ENCODE data around the gene TEPSIN. TPM values are rescaled to one million over a fixed set of nuclear protein-coding genes. Genes with fewer than 3 reads are reported as not detected.
"Not testable (repeated sequence)": the region's sequence is repeated elsewhere in the genome, so short reads cannot be mapped to it uniquely, and the experiment has no call there.

Gene TEPSIN
- total RNA-seq, 2 donors from 2014 or later, result 26.3 to 35.0 TPM

GRCh38 chr17:81230043-81230820 is 8.6 kb downstream of the TEPSIN start:
- no peak overlapping the region for H3K4me3 Mint-ChIP-seq
- peaks cover 7% of the 10 kb centered on the region for H3K4me1 Mint-ChIP-seq
- H3K9me3 Mint-ChIP-seq, result no peaks in the 10 kb centered on the region
- H3K27ac Mint-ChIP-seq, result no peak overlapping the region
- ATAC-seq (replicated peaks), result no peak
- H3K36me3 Mint-ChIP-seq (ENCODE audit: low read depth), result peaks cover 16% of the 10 kb centered on the region
- no peaks in the 10 kb centered on the region for H3K27me3 Mint-ChIP-seq

GRCh38 chr17:81229666-81229920 is 9.3 kb downstream of the TEPSIN start:
- ATAC-seq (replicated peaks), result no peak
- H3K27ac Mint-ChIP-seq, result no peak overlapping the region
- no peak overlapping the region for H3K4me3 Mint-ChIP-seq
- no peaks in the 10 kb centered on the region for H3K9me3 Mint-ChIP-seq
- peaks cover 1% of the 10 kb centered on the region for H3K4me1 Mint-ChIP-seq
- H3K36me3 Mint-ChIP-seq (ENCODE audit: low read depth), result peaks cover 16% of the 10 kb centered on the region
- no peaks in the 10 kb centered on the region for H3K27me3 Mint-ChIP-seq

- Mint-ChIP-seq H3K27ac (no peak overlapping the region), H3K36me3 (ENCODE audit: low read depth) (peaks cover 16% of the 10 kb centered on the region), H3K9me3 (no peaks in the 10 kb centered on the region), H3K27me3 (no peaks in the 10 kb centered on the region), H3K4me1 (no peaks in the 10 kb centered on the region), H3K4me3 (no peak overlapping the region)
- ATAC-seq (replicated peaks), result no peak
Observed at GRCh38 chr17:81228834-81229665, 9.8 kb downstream of the TEPSIN start.

- Mint-ChIP-seq H3K9me3 (no peaks in the 10 kb centered on the region), H3K4me1 (peaks cover 4% of the 10 kb centered on the region), H3K36me3 (ENCODE audit: low read depth) (peaks cover 16% of the 10 kb centered on the region), H3K4me3 (no peak overlapping the region), H3K27ac (no peak overlapping the region), H3K27me3 (no peaks in the 10 kb centered on the region)
- no peak for ATAC-seq (replicated peaks)
Observed at GRCh38 chr17:81228420-81228819, 10.4 kb downstream of the TEPSIN start.

GRCh38 chr17:81227630-81228029 is 11.2 kb downstream of the TEPSIN start:
- peaks cover 16% of the 10 kb centered on the region for H3K36me3 Mint-ChIP-seq (ENCODE audit: low read depth)
- not testable (repeated sequence) for H3K4me3 Mint-ChIP-seq; H3K4me1 Mint-ChIP-seq; H3K9me3 Mint-ChIP-seq; H3K27me3 Mint-ChIP-seq; H3K27ac Mint-ChIP-seq; ATAC-seq (replicated peaks)

- Mint-ChIP-seq H3K4me1 (peaks cover 8% of the 10 kb centered on the region), H3K4me3 (peak overlapping the region; percentile 85), H3K27me3 (no peaks in the 10 kb centered on the region), H3K36me3 (ENCODE audit: low read depth) (no peaks in the 10 kb centered on the region), H3K9me3 (no peaks in the 10 kb centered on the region), H3K27ac (peak overlapping the region; percentile 79)
- ATAC-seq (replicated peaks), result no peak
Observed at GRCh38 chr17:81223762-81224130, 15.1 kb downstream of the TEPSIN start.

GRCh38 chr17:81222906-81223761 is 15.7 kb downstream of the TEPSIN start, which contains the start of gene CEP131:
Gene CEP131, minus strand, starts transcription at chr17:81222965. Its CDS starts 2,909 bp downstream, at chr17:81220056.
- Mint-ChIP-seq H3K27me3 (no peaks in the 10 kb centered on the region), H3K27ac (peak within 1 kb of the TSS; percentile 79), H3K9me3 (no peaks in the 10 kb centered on the region), H3K4me1 (peaks cover 8% of the 10 kb centered on the region), H3K4me3 (peak within 1 kb of the TSS; percentile 85), H3K36me3 (ENCODE audit: low read depth) (no peaks in the 10 kb centered on the region)
- ATAC-seq (replicated peaks), result peak; percentile 96

- no peaks in the 10 kb centered on the region for H3K9me3 Mint-ChIP-seq
- H3K27me3 Mint-ChIP-seq, result no peaks in the 10 kb centered on the region
- no peak overlapping the region for H3K27ac Mint-ChIP-seq
- peak overlapping the region; percentile 85 for H3K4me3 Mint-ChIP-seq
- ATAC-seq (replicated peaks), result no peak
- H3K4me1 Mint-ChIP-seq, result peaks cover 8% of the 10 kb centered on the region
- H3K36me3 Mint-ChIP-seq (ENCODE audit: low read depth), result no peaks in the 10 kb centered on the region
Observed at GRCh38 chr17:81222620-81222905, 16.3 kb downstream of the TEPSIN start.

GRCh38 chr17:81221842-81222619 is 16.8 kb downstream of the TEPSIN start:
- no peaks in the 10 kb centered on the region for H3K36me3 Mint-ChIP-seq (ENCODE audit: low read depth)
- H3K9me3 Mint-ChIP-seq, result no peaks in the 10 kb centered on the region
- peak overlapping the region; percentile 31 for H3K4me3 Mint-ChIP-seq
- no peaks in the 10 kb centered on the region for H3K27me3 Mint-ChIP-seq
- H3K4me1 Mint-ChIP-seq, result peaks cover 8% of the 10 kb centered on the region
- H3K27ac Mint-ChIP-seq, result no peak overlapping the region
- ATAC-seq (replicated peaks), result no peak

- Mint-ChIP-seq H3K27ac (no peak overlapping the region), H3K36me3 (ENCODE audit: low read depth) (no peaks in the 10 kb centered on the region), H3K4me3 (peak overlapping the region; percentile 31), H3K4me1 (peaks cover 8% of the 10 kb centered on the region), H3K27me3 (no peaks in the 10 kb centered on the region), H3K9me3 (no peaks in the 10 kb centered on the region)
- no peak for ATAC-seq (replicated peaks)
Observed at GRCh38 chr17:81221371-81221841, 17.4 kb downstream of the TEPSIN start.

GRCh38 chr17:81219476-81220180 is 19.2 kb downstream of the TEPSIN start:
- Mint-ChIP-seq H3K9me3 (no peaks in the 10 kb centered on the region), H3K27me3 (no peaks in the 10 kb centered on the region), H3K27ac (no peak overlapping the region), H3K4me1 (peaks cover 8% of the 10 kb centered on the region), H3K36me3 (ENCODE audit: low read depth) (no peaks in the 10 kb centered on the region), H3K4me3 (no peak overlapping the region)
- ATAC-seq (replicated peaks), result no peak

- H3K27me3 Mint-ChIP-seq, result no peaks in the 10 kb centered on the region
- no peak overlapping the region for H3K4me3 Mint-ChIP-seq
- H3K36me3 Mint-ChIP-seq (ENCODE audit: low read depth), result no peaks in the 10 kb centered on the region
- H3K9me3 Mint-ChIP-seq, result no peaks in the 10 kb centered on the region
- no peak for ATAC-seq (replicated peaks)
- H3K4me1 Mint-ChIP-seq, result peaks cover 8% of the 10 kb centered on the region
- H3K27ac Mint-ChIP-seq, result no peak overlapping the region
Observed at GRCh38 chr17:81218991-81219390, 19.9 kb downstream of the TEPSIN start.

- Mint-ChIP-seq H3K27me3 (no peaks in the 10 kb centered on the region), H3K27ac (no peak overlapping the region), H3K4me1 (peaks cover 4% of the 10 kb centered on the region), H3K9me3 (no peaks in the 10 kb centered on the region), H3K4me3 (no peak overlapping the region), H3K36me3 (ENCODE audit: low read depth) (no peaks in the 10 kb centered on the region)
- ATAC-seq (replicated peaks), result no peak
Observed at GRCh38 chr17:81218459-81218858, 20.4 kb downstream of the TEPSIN start.

Measured in activated T-helper 17 cell treated with anti-CD3 and anti-CD28 coated beads, Interleukin-2, amount 50 U/mL, for 72 hours (primary cell).